HepG2 (cell line): ENCODE results near the gene TMEM62. TPM values are rescaled to one million over a fixed set of nuclear protein-coding genes. Genes with fewer than 3 reads are reported as not detected.

ENCODE experiments used
- ATAC-seq: fragments of 200-7000 bp; cut with Tn5 transposase; 3 replicates; pipeline ENCODE4 v1.9.1; 2020; ENCODE audit warnings: mild to moderate bottlenecking, moderate library complexity
- BruUV-seq: library from RNA; stranded (reverse); fragments of 400-500 nt; replicated peaks from 2 replicates; lab custom pipeline; 2021; lab: Mats Ljungman, UMichigan
- CTCF ChIA-PET: fragments of 300-600 bp; formaldehyde crosslinking; extraction: SDS; loops from one replicate; lab custom pipeline; 2021; ENCODE audit warnings: low total read pairs, inconsistent platforms, low intra/inter-chr PET ratio; lab: Yijun Ruan, JAX
- POLR2A ChIA-PET: fragments of 350-600 bp; sonication (Branson Sonifier 250); formaldehyde crosslinking; loops from one replicate; lab custom pipeline; 2020; ENCODE audit warnings: antibody characterized with exemption, inconsistent platforms; lab: Yijun Ruan, JAX
- DNase-seq: peaks from one replicate; pipeline ENCODE4 v3.0.0-alpha.2; 2015; ENCODE audit warnings: low spot score
- FAIRE-seq: peaks from 3 replicates; lab custom pipeline; 2011; peaks lifted over from hg19 to GRCh38; lab: Jason Lieb, UNC
- H2AFZ ChIP-seq: one replicate; pipeline ENCODE4 v1.6.1; 2011; ENCODE audit warnings: low read length, inconsistent platforms
- H3K27ac ChIP-seq: fragments of 300-600 bp; 3 replicates; pipeline ENCODE4 v1.8.0; 2011; ENCODE audit warnings: mixed run types, mild to moderate bottlenecking, mixed read lengths, low read length, inconsistent platforms; ENCODE audit not compliant: insufficient read depth; ENCODE audit errors: extremely low read length
- H3K27me3 ChIP-seq, 2 experiments: fragments of 200-600 bp in 1 of 2; 2 replicates in 1 of 2; 3 replicates in 1 of 2; pipeline versions ENCODE4 v1.6.0 to v1.8.0; 2011; ENCODE audit warnings: low read length in 2 of 2, mild to moderate bottlenecking in 2 of 2, moderate library complexity in 2 of 2, inconsistent platforms in 1 of 2; ENCODE audit not compliant: insufficient read depth in 2 of 2, control insufficient read depth in 1 of 2
- H3K36me3 ChIP-seq, 2 experiments: fragments of 200-600 bp in 1 of 2; replicated peaks in 1 of 2; 2 replicates in 1 of 2; 3 replicates in 1 of 2; pipeline versions ENCODE4 v1.5.1 to v1.8.0; 2011; ENCODE audit warnings: low read length in 2 of 2, inconsistent platforms in 1 of 2; ENCODE audit not compliant: insufficient read depth in 2 of 2, control insufficient read depth in 1 of 2
- H3K4me1 ChIP-seq: 2 replicates; pipeline ENCODE4 v1.5.1; 2012; ENCODE audit warnings: low read length, inconsistent platforms; ENCODE audit not compliant: insufficient read depth
- H3K4me2 ChIP-seq: 2 replicates; pipeline ENCODE4 v1.6.0; 2011; ENCODE audit warnings: low read depth, low read length, inconsistent platforms
- H3K4me3 ChIP-seq, 3 experiments: fragments of 200-600 bp in 1 of 3; sonication (generic), shearing (Covaris generic) in 1 of 3; replicated peaks in 1 of 3; 2 replicates each; pipeline ENCODE4 v1.5.1; 2011 to 2016; ENCODE audit warnings: low read length in 3 of 3, inconsistent platforms in 2 of 3, low read depth in 2 of 3, mild to moderate bottlenecking in 2 of 3, control low read depth in 1 of 3, mixed read lengths in 1 of 3; ENCODE audit not compliant: insufficient read depth in 1 of 3
- H3K79me2 ChIP-seq: one replicate; pipeline ENCODE4 v1.6.1; 2011; ENCODE audit warnings: low read length, inconsistent platforms; ENCODE audit not compliant: insufficient read depth
- H3K9ac ChIP-seq: 2 replicates; pipeline ENCODE4 v1.6.0; 2011; ENCODE audit warnings: mild to moderate bottlenecking, low read depth, low read length, inconsistent platforms; ENCODE audit not compliant: insufficient read depth
- H3K9me3 ChIP-seq: 2 replicates; pipeline ENCODE4 v1.5.1; 2012; ENCODE audit warnings: mild to moderate bottlenecking, low read length
- H4K20me1 ChIP-seq: 2 replicates; pipeline ENCODE4 v1.6.0; 2011; ENCODE audit warnings: inconsistent platforms, mild to moderate bottlenecking, low read length, moderate library complexity; ENCODE audit not compliant: insufficient read depth
- ARID3A ChIP-seq: IDR thresholded peaks from 2 replicates; pipeline ENCODE4 v1.6.1; 2012; ENCODE audit warnings: low read depth, low read length, improper control_type of control experiment
- CEBPB ChIP-seq: IDR thresholded peaks from 2 replicates; pipeline ENCODE4 v1.6.1; 2011; ENCODE audit warnings: low read depth, low read length, improper control_type of control experiment, borderline replicate concordance
- CEBPG ChIP-seq: IDR thresholded peaks from 2 replicates; pipeline ENCODE4 v1.6.1; 2016
- ELF3 ChIP-seq: IDR thresholded peaks from 2 replicates; pipeline ENCODE4 v1.6.1; 2016; ENCODE audit warnings: missing genetic modification reagents, missing compliant biosample characterization
- FOXA3 ChIP-seq: IDR thresholded peaks from 2 replicates; pipeline ENCODE4 v1.6.1; 2016; ENCODE audit warnings: missing genetic modification reagents, missing compliant biosample characterization
- FOXP4 ChIP-seq: sonication (generic); formaldehyde crosslinking; IDR thresholded peaks from 2 replicates; pipeline ENCODE4 v1.4.0; 2020; ENCODE audit warnings: missing genetic modification reagents
- HOXA3 ChIP-seq: sonication (generic); formaldehyde crosslinking; IDR thresholded peaks from 2 replicates; pipeline ENCODE4 v1.5.0; 2020; ENCODE audit warnings: missing genetic modification reagents
- MED1 ChIP-seq: sonication (generic); formaldehyde crosslinking; IDR thresholded peaks from 2 replicates; pipeline ENCODE4 v1.4.0; 2020; ENCODE audit warnings: missing genetic modification reagents
- MEF2D ChIP-seq: sonication (generic); formaldehyde crosslinking; IDR thresholded peaks from 2 replicates; pipeline ENCODE4 v1.5.1; 2020; ENCODE audit warnings: mild to moderate bottlenecking, missing genetic modification reagents
- NFIC ChIP-seq: IDR thresholded peaks from 2 replicates; pipeline ENCODE4 v1.6.1; 2012; ENCODE audit warnings: mild to moderate bottlenecking, low read length, inconsistent platforms
- SAP130 ChIP-seq: IDR thresholded peaks from 2 replicates; pipeline ENCODE4 v1.6.1; 2016; ENCODE audit warnings: low read depth
- TBX2 ChIP-seq: sonication (generic); formaldehyde crosslinking; IDR thresholded peaks from 2 replicates; pipeline ENCODE4 v1.5.0; 2020; ENCODE audit warnings: missing genetic modification reagents, mild to moderate bottlenecking, borderline replicate concordance
- TFE3 ChIP-seq: IDR thresholded peaks from 2 replicates; pipeline ENCODE4 v1.6.1; 2016
- ZNF326 ChIP-seq: sonication (generic); formaldehyde crosslinking; IDR thresholded peaks from 2 replicates; pipeline ENCODE4 v1.4.0; 2020; ENCODE audit warnings: missing genetic modification reagents, borderline replicate concordance
- WGBS: methylation state at CpG from one replicate; pipeline ENCODE4 v1.1.6; 2017; ENCODE audit warnings: low lambda C conversion rate; 5-methylcytosine and 5-hydroxymethylcytosine counted together
- in situ Hi-C: cut with HindIII; loops from 2 replicates; pipeline ENCODE4 v1.10.0; 2017; ENCODE audit warnings: low pct_unique_long_range_greater_than_20kb; ENCODE audit not compliant: extremely low pct_ligation_motif_present
- intact Hi-C: fragments of 100-400 bp; cut with micrococcal nuclease; formaldehyde crosslinking; loops from one replicate; pipeline ENCODE4 v1.10.0; 2022; ENCODE audit not compliant: unreplicated experiment
- polyA plus RNA-seq, 8 experiments: library from polyadenylated mRNA; depleted of rRNA in 3 of 8; stranded (reverse) in 7 of 8; unstranded in 1 of 8; fragments of >200 nt; fragmentation: Illumina TruSeq in 4 of 8; extraction: Trizol in 4 of 8; gene quantifications; 2 replicates each; pipeline versions ENCODE4 v1.2.1 to v1.2.3, GENCODE V29; 2011 to 2016; ENCODE audit warnings: low read depth in 4 of 8, missing spikeins in 1 of 8, mixed read lengths in 1 of 8; ENCODE audit not compliant: insufficient read depth in 1 of 8
- total RNA-seq, 5 experiments: library from RNA; depleted of rRNA; stranded (reverse); fragments of >200 nt; fragmentation: Illumina TruSeq; extraction: Trizol; gene quantifications; 2 replicates each; pipeline ENCODE4 v1.2.3, GENCODE V29; 2016; ENCODE audit warnings: low read depth in 1 of 5

The TMEM62 gene
- total and polyA plus RNA-seq, 2 of the 13 experiments (the other 11 are each of a cell fraction or from before 2014, with no cell fraction given): 14.2 to 20.9 TPM

- POLR2A ChIA-PET: no interaction called here
- CTCF ChIA-PET: no interaction called here
- ATAC-seq (no peak), FAIRE-seq (no peak), DNase-seq (no peak)
- H4K20me1 ChIP-seq: no peaks in the 10 kb centered on the region
- BruUV-seq: no TSS peak
- H3K36me3 ChIP-seq: no peaks in the 10 kb centered on the region
- H3K4me2 ChIP-seq: no peak overlapping the region
- H3K9me3 ChIP-seq: peaks cover 5% of the 10 kb centered on the region; the same call in 1 of the 2 replicates
- no peak overlapping the region for H3K4me3 ChIP-seq
- TF ChIP-seq TFE3 (CRISPR knock-in tag) (no peak), CEBPB (peak; percentile 63; the same call in 1 of the 2 replicates), MED1 (no peak), CEBPG (peak; percentile 57)
- 44% methylated on average over 6 of the region's 6 CpGs for WGBS
- no peaks in the 10 kb centered on the region for H3K79me2 ChIP-seq
- H3K4me1 ChIP-seq: peaks cover 76% of the 10 kb centered on the region
- no peak overlapping the region for H2AFZ ChIP-seq
- intact Hi-C loops (no loop called here), in situ Hi-C loops (no loop called here)
- H3K27me3 ChIP-seq: no peaks in the 10 kb centered on the region; a peak in 1 of 5 replicates
- no peak overlapping the region for H3K9ac ChIP-seq
- H3K27ac ChIP-seq: no peak overlapping the region
Observed at GRCh38 chr15:43126356-43126755, 7.0 kb upstream of the TMEM62 start.

GRCh38 chr15:43127752-43128151 lies 5.6 kb upstream of the TMEM62 start:
- intact Hi-C loops: no loop called here
- no peaks in the 10 kb centered on the region; a peak in 1 of 5 replicates for H3K27me3 ChIP-seq
- no TSS peak for BruUV-seq
- H3K27ac ChIP-seq: peak overlapping the region; percentile 61
- no peak overlapping the region for H3K4me3 ChIP-seq
- H3K79me2 ChIP-seq: no peaks in the 10 kb centered on the region
- no peak for FAIRE-seq
- peak; percentile 51 for ATAC-seq
- H2AFZ ChIP-seq: no peak overlapping the region
- POLR2A ChIA-PET: interaction anchor here (1.0 kb wide), 1 partner anchor 21 kb away, joined by 4 read pairs; no protein-coding TSS in a partner anchor
- CTCF ChIA-PET: no interaction called here
- 0% methylated on average over 2 of the region's 2 CpGs for WGBS
- H3K4me2 ChIP-seq: peak overlapping the region; percentile 40
- no peak overlapping the region for H3K9ac ChIP-seq
- in situ Hi-C loops: no loop called here
- H3K36me3 ChIP-seq: no peaks in the 10 kb centered on the region
- H4K20me1 ChIP-seq: no peaks in the 10 kb centered on the region
- peaks cover 5% of the 10 kb centered on the region; the same call in 1 of the 2 replicates for H3K9me3 ChIP-seq
- DNase-seq: peak; percentile 69
- H3K4me1 ChIP-seq: peaks cover 70% of the 10 kb centered on the region
- TF ChIP-seq MEF2D (CRISPR knock-in tag) (0 out of 2 replicates have a peak, but pooled peaks have one; percentile 30), FOXP4 (CRISPR knock-in tag) (peak; percentile 56), ZNF326 (no peak), SAP130 (CRISPR knock-in tag) (peak; percentile 37; the same call in 1 of the 2 replicates), NFIC (0 out of 2 replicates have a peak, but pooled peaks have one; percentile 32), ELF3 (CRISPR knock-in tag) (peak; percentile 67; the same call in 1 of the 2 replicates), ARID3A (peak; percentile 45; the same call in 1 of the 2 replicates), TBX2 (CRISPR knock-in tag) (peak; percentile 69; the same call in 1 of the 2 replicates), HOXA3 (CRISPR knock-in tag) (no peak), FOXA3 (CRISPR knock-in tag) (peak; percentile 59)
